GM19193 (cell line): Measurements from ENCODE around the gene RNASEH2C.
A peak's percentile ranks its signal among the peaks of the same experiment; 100 is the strongest.

ENCODE experiments used
- POLR2A ChIP-seq: IDR thresholded peaks from 4 replicates; pipeline ENCODE4 v1.6.1; 2011; ENCODE audit not compliant: insufficient read depth, insufficient read length; ENCODE audit errors: extremely low read depth

RNASEH2C gene

DNA sequence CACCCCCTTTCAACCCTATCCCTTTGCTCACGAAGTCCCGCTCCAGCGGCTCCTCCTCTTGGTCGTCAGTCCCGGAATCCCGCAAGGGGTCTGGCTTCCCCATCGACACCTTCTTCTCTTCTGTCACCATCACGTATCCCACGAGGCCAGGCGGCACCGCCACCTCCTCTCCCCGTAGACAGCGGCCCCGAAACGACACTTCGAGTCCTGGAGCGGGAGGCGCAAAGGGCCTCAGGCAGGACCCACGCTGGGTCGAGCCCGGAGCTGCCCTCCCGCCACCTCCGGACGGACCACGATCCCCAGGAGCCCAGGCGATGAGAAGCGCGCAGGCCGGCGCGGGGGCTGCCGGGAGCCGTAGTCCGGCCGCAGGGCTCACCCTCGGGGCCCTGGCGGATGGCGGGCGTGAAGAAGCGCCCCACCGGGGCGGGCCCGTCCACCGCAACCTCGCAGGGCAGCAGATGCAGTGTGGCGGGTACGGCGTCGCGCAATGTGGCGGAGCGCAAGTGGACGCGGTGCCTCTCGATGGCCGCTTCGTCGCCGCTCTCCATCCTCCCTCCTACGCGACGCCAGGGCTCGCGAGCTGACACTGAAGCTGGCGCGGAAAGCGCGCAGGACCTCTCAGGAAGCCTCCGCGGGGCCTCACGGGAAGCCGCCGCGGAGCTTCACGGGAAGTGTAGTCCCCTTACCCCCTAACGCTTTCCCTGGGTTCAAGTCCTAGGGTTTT, at the start of gene RNASEH2C:
RNASEH2C (minus strand) TSS at position 588 of the 724 bp plus-strand sequence; CDS start at position 548, 40 bp downstream.
- peak; percentile 89 for TF ChIP-seq POLR2A

DNA sequence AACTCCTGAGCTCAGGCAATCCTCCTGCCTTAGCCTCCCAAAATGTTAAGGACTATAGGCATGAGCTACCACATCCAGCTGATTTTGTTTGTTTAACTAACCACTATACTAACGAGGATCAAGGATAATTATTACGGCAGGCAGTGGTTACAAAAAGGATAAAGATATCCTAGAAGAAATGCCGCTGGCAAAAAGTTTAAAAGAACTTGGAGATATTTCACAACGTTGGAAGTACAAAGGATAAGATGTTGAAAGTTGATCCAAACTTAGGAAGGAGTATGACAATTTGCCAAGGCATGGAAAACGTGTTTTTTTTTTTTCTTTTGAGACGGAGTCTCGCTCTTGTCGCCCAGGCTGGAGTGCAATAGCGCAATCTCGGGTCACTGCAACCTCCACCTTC, 46.8 kb upstream of the RNASEH2C start:
- no peak for TF ChIP-seq POLR2A

DNA sequence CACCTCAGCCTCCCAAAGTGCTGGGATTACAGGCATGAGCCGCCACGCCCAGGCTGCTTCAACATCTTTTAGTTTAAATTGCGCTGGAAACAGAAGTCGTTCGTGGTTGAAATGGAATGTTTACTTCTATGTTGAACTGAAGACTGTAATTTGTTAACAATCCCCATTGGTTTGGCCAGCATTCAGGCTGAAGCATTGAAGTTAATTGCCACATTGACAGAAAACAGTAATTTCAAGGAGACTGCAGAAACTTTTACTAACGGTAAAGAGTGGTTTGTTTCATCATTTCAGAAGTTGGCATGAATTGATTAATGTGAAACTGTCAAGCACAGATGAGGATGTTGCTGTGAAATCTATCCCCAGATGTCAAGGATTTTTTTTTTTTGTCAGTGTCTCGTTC, 45.9 kb upstream of the RNASEH2C start:
- TF ChIP-seq POLR2A = no peak

DNA sequence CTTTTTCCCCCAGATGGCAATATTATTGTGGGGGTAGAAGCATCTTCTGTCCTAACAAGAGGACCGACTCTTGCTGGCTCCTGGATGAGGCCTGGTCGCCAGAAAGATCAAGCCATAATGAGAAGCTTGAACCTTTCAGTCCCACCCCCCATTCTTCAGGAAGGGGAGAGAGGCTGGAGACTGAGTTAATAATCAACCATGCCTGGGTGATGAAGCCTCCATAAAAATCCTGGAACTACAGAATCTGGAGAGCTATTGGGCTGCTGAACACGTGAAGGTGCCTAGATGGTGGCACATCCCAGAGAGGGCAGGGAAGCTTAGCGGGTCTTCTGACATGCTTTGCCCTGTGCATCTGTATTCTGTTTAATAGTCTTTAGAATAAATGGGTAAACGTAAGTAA, 43.8 kb upstream of the RNASEH2C start:
- TF ChIP-seq POLR2A = no peak

DNA sequence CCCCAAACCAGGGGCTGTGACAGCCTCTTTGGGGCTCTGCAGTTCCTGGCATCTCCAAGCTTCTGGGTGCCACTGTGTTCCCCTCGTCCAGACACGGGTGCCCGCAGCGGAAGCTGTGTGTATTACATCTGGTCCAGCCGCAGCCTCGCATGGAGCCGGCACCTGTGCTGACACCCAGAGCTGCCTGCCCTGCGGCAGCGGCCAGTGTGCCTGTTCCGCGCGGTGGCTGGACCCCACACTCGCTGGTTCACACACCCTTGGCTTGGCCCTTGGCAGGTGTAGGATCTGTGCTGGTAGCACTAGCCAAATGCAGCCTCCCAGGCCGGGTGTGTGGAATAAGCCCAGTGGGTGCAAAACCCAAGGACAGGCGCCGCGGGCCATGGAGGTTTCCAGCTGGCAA, 24.5 kb upstream of the RNASEH2C start:
- no peak for TF ChIP-seq POLR2A

DNA sequence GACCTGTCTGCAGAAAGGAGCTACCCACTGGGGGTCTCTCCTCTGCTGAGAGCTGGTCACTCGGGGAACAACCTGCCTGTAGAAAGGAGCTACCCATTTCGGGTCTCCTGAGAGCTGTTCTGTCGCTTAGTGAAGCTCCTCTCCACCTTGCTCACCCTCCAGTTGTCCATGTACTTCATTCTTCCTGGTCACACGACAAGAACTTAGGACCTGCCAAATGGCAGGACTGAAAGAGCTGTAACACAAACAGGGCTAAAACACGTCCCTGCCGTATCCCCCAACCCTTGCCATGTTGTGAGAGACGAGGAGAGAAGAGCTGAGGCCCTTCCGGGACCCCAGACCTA, 24.1 kb upstream of the RNASEH2C start:
- TF ChIP-seq POLR2A = no peak

DNA sequence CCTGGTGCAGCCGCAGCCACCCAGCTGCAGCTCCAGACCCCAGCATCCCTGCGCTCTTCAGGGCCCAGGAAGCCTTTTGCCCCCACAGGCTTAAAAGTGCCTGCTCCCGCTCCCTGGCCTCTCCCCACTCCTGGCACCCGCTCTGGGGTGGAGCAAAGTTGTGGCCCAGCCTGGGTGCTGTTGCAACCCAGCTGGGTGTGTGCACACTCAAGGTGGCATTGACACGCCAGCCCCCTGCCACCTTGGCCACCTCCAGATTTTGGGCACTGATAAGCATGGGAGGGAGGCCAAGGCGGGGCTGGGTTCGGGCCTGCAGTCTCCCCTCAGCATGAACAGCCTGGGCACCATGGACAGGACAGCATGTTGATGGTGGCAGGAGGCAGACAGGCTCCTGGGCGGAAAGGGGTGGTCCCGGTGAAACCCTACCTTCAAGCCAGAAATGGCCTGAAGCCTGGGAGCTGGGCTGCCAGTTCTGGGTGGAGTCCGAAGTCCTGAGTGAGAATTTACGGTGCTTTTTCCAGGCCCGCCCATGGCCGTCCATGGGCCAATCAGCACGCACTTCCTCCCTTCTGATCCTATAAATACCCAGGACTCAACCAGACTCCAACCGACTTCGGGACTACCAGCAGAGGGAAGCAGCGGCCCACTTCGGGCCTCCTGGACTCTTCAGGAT, 23.6 kb upstream of the RNASEH2C start:
- TF ChIP-seq POLR2A = no peak

DNA sequence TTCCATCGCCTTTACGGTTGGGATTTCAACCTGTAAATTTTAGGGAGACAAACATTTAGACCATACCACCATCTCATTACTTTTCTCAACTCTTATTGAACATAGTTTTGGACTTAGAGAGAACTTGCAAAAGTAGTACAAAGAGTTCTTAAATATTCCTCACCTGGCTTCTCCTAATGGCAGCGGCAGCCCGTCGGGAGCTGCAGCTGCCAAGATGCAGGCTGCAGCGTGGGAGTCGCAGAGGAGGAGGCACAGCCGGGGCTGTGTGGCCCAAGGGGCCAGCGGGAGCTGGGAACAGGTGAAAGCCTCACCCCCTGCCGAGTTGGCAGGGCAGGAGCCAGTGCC, 23.1 kb upstream of the RNASEH2C start:
- no peak for TF ChIP-seq POLR2A

DNA sequence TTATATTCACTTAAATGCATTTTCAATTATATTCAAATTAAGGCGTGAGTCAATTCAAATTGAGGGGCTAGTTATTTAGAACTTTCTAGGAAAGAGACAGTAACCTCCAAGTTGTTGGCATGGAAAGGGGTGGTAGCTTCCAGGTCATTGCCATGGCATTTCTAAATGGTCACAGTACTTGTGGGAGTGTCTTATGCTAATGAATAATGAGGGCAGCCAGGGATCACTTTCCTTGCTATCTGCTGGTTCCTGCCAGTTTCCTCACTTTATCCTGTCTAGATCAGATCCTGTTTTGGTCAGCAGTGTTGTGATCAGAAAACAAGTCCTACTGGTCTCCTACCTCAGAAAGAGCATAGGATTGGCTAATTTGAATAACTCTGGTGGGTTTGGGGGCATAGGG, 21.8 kb upstream of the RNASEH2C start:
- no peak for TF ChIP-seq POLR2A

DNA sequence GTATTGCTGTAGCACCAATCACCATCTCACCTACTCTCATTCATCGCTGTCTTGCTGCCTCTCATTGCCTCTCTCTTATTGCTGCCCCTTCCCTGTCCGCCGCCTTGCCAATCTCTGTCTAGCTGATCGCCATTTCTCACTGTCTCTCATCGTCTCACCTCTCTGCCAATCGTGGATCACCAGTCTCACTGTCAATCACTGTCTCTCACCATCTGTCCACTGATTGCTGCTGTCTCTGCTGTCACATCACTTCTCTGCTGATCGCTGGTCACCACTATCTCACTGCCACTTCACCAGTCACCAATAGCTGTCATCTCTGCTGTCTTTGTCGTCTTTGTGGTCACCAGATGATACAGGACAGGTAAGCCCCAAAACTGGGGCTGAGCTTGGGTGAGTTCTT, 20.6 kb upstream of the RNASEH2C start:
- no peak for TF ChIP-seq POLR2A

DNA sequence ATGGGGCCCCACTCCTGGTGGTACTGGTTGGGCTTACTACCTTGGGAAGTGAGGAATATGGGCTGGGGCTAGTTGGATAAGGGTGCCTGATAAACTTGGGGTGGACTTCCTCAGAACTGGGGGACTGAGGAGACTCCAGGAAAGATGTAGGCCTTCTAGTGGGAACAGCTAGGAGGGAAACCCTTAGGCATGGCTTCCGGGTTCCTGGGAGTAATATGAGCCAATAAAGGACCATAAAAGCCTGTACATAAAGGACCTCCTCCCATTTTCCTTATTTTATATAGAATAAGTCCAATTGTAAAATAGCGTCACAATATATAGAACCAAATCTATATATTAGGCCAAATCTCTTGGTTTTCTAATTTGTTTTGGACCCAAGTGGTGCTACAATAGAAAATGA, 18.4 kb upstream of the RNASEH2C start:
- no peak for TF ChIP-seq POLR2A

DNA sequence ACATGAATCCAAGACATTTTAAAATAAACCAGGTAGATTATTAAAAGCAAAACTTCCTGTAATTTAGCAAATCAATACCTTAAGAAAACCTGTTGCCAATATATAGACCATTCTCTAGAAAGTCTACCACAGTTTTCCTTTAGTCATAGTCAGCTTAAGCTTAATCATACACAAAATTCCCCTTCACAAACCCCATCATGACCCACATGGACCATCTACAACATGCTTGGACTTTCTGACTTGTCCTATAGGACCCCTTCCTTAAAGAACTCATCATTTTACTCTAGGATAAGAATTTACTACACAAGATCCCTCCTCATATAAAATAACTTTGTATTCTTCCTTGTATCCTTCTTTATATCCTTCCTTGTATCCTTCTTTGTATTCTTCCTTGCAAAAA, 16.2 kb upstream of the RNASEH2C start:
- no peak for TF ChIP-seq POLR2A

DNA sequence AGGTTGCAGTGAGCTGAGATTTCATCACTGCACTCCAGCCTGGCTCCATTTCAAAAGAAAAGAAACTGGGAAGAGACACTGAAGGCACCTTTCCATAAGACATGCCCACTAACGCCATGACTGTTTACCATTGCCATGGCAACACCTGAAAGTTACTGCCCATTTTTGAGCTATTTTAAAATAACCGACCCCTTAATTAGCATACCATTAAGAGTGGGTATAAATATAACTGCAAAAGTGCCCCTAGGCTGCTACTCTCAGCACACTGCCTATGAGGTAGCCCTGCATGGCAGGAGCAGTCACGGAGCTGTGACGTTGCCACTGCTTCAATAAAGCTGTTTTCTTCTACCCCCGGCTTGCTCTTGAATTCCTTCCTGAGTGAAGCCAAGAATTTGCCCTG, 9.9 kb upstream of the RNASEH2C start:
- TF ChIP-seq POLR2A = no peak

DNA sequence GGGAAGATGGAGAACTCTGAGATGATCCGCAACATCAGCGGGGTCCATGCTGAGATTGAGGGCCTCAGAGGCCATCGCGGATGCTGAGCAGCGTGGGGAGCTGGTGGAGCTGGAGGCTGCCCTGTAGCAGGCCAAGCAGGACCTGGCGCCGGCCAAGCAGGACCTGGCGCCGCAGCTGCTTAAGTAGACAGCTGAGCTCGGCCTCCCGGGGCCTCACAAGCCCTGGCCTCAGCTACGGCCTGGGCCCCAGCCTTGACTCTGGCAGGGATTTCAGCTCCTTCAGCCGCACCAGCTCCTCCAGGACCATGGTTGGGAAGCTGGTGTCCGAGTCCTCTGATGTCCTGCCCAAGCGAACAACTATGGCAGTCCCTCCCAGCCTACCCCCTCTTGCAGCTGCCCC, 7.3 kb upstream of the RNASEH2C start:
- TF ChIP-seq POLR2A = no peak

DNA sequence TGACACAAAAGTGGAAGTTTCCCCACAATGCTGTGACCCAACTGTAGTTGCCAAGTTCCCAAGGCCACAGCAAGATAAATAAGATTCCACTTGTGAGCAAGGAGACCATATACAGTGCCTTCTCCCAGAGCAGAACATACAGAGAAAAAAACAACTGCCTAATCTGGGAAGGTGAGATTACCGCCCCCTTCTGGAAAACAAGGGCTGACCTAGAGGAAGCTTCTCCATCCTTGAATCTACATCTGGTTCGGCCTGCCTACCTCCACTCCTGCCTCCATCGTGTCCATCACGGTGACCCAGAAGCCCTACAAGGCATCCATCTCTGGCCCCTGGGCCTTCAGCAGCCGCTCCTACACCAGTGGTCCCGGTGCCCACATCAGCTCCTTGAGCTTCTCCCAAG, 6.1 kb upstream of the RNASEH2C start:
- no peak for TF ChIP-seq POLR2A

DNA sequence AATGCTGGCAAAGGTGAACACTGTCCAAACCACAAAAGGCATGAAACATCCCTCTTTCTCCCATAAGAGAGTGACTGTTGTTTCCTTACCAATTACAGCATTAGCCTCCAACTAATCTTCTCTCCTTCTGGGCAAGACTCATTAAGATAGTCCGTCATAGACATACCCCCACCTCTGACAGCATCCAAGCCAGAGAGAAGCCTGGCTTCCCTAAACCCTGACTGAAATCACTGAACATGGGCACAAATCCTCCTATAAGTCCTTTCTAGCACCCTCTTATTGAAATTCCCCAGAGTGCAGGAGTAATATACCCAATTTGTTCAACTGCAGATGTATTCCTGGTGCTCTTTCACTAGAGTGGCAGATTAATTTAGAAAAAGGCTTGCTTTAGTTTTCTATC, 1.7 kb upstream of the RNASEH2C start:
- TF ChIP-seq POLR2A = no peak

DNA sequence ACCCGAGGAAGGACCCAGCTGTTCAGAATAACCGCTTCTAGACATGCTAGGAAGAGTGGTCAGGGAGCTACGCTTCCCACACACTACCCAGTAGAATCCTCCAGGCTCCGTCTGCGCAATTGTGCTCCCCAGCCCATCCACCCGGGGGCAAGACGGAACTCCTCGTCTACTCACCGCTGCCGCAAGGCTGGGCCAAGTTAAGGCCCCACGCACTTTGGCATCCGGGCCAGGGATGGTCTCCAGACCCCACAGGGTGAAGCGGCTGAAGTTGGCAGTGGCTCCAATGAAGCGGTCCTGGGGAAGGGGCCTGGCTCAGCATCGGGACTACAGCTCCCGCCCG, 757 bp downstream of the RNASEH2C start:
- no peak for TF ChIP-seq POLR2A

DNA sequence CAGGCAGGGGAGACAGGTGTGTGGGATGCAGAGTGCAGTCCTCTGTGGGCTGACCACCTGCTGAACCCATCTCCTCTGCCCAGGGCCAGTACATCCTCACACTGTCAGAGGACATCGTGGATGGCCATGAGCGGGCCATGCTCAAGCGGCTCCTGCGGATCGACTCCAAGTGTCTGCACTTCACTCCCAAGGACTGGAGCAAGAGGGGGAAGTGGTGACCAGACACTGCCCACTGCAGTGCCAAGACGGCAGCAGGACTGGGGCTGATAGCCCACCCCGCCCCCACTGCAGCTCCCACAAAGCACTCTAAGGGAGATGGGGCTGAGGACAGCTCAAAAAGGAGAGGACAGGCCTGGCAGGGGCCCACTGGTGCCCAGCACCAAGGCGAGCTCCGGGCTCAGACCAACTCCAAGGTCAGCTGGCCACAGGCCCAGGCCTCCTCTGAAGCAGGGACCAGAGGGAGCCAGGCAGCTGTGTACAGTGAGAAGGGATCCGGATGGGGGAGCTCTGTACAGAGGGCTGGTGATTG, 1.6 kb downstream of the RNASEH2C start:
- no peak for TF ChIP-seq POLR2A

DNA sequence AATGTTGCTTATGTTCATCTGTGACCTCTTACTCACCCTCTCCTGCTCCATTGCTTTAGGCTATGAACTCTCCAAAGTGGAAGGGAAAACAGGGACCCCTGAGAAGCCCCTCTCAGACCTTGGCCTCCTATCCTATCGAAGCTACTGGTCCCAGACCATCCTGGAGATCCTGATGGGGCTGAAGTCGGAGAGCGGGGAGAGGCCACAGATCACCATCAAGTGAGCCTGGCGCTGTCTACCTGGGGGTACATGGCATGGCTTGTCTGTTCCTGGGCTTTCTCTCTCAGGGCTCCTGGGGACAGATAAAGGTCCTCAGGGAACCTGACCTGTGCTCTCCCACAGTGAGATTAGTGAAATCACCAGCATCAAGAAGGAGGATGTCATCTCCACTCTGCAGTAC, 2.1 kb downstream of the RNASEH2C start:
- no peak for TF ChIP-seq POLR2A
